GM19324 (cell line): ENCODE data around the gene BPHL.
A peak's percentile ranks its signal among the peaks of the same experiment; 100 is the strongest.
"Not testable (repeated sequence)": the region's sequence is repeated elsewhere in the genome, so short reads cannot be mapped to it uniquely, and the experiment has no call there.

Experiments
- ATAC-seq: cut with Tn5 transposase; IDR thresholded peaks from one replicate; pipeline ENCODE4 v1.9.1; 2021; ENCODE audit warnings: mild to moderate bottlenecking, moderate library complexity; ENCODE audit not compliant: unreplicated experiment, low FRiP score

The BPHL gene

GRCh38 chr6:3151691-3152090 lies 33.2 kb downstream of the BPHL start:
- no peak for ATAC-seq

DNA sequence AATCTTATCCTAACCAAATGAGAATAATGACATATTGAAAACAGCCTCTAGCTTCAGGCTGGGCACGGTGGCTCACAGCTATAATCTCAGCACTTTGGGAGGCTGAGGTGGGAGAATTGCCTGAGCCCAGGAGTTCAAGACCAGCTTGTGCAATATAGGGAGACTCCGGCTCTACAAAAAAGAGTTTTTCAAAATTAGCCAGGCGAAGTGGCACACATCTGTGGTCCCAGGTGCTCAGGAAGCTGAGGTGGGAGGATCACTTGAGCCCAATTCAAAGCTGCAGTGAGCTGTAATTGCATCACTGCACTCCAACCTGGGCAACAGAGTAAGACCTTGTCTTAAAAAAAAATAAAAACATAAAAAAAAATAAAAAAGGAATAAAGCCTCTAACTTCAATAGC lies 34.2 kb downstream of the BPHL start:
- ATAC-seq: no peak

GRCh38 chr6:3155416-3155815 lies 36.9 kb downstream of the BPHL start:
- not testable (repeated sequence) for ATAC-seq

- not testable (repeated sequence) for ATAC-seq
These were observed 37.9 kb downstream of the BPHL start for GRCh38 chr6:3156184-3157130.

DNA sequence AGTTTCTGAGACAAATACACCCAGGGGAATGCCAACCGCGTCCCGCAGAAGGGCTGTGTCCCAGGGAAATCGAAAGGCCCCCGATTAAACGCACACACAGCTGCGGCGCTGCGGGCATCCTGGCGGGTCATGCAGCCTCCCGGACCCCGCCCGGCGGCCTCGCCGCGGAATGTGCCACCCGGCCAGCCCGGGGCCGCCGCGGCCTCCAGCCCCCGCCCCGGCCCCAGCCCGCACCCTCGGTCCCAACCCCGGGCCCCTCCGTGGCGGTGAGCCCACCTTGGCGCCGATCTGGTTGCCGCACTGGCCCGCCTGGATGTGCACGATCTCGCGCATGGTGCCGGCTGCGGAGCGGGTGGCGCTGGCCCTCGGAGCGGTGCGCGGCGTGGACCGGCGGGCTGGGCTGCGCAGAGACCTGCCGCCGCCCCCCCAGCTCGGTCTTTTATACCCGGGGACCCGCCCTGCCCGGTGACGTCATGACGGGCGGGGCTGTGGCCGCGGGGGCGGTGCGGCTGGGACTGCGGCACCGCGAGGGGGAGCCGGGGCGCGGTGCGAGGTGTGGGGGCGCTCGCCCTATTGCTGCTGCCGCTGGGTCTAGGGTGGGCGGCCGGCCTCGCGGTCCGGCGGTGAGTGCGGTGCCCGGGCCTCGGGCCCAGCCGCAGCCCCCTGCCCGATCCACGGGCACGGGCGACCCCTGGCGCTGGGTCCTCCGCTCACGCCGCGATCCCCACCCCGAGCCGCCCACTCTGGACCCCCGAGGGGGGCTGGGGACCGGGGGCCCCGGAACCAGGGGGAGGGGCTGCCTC lies 38.8 kb downstream of the BPHL start, which contains the start of gene TUBB2A:
TUBB2A (minus strand) TSS at position 414 of the 803 bp plus-strand sequence; CDS start at position 333, 81 bp downstream.
- peak; percentile 81 for ATAC-seq

DNA sequence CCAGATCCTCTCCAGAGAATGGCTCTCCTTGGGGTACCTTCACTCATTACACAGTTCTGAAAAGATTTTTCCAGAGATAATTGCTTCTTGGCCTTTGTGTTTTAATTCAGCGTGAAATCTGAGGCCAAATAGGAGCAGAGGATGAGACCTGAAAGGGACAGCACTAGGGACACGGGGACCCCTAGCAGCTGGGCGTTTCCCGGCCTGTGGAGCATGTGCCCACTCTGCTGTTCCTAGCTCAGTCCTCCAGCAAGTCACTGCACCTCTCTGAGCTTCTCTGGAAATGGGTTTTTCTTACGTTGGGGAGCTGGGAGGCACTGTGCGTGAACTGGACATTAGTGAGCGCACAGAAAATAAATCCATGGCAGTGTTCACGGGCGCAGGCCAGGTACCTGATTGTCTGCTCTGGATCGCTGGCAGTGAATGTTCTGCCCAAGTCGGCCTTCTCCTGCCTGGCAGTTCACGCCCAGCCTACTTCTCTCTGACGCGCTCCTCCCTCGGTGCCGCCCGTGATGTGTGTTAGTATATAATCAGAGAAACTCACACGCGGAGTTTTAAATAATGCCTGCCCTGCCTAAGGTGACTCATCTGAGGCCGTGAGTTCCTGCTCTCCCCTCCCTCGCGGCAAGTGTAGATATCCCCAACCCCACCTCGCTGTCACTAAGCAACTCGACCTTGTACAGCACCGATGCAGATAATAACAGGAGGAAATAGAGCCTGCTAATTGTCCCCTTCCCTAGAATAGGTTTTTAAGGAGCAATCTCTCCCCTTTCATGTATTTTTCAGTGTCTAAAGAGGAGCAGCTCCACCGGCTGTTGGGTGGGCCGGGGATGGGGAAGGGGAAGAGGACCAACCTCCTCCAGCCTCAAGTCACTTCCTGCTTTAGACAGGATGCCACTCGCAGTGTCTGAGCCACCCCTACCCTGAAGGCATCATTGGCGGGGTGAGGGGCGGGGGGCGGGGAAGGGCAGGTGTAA lies 41.6 kb downstream of the BPHL start:
- ATAC-seq: no peak

DNA sequence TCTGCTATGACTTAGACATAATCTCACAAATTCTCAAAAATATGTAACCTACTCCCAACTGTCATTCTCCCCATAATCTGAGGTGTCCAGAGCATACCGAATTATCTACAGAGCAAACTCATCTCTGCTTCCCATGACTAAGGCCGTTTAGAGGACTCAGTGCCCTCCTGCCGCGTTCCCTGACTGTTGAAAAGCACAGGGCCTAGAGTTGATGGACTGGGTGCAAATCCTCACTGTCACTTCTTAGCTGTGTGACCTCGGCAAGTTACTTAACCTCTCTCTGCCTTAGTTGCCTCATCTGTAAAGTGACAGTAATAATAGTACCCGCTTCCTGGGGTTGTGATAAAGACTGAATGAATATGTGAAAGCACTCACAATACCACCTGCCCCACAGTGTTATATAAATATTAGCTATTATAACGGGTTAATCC lies 43.6 kb downstream of the BPHL start:
- no peak for ATAC-seq

GRCh38 chr6:3162565-3163247 lies 44.2 kb downstream of the BPHL start:
- peak; percentile 52 for ATAC-seq

DNA sequence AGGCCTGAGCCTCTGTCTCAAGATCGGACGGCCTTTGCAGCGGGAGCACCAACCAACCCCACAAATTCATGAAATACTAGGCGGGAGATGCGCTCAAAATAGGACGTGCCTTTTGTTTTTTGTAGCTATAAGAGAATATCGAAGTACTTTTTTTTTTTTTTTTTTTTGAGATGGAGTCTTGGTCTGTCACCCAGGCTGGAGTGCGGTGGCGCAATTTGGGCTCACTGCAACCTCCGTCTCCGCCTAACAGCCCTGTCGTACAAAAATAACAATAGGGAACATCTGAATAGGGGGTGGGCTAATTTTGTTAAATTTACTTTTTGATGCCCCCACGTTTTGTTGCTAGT lies 44.7 kb downstream of the BPHL start:
- ATAC-seq: no peak

DNA sequence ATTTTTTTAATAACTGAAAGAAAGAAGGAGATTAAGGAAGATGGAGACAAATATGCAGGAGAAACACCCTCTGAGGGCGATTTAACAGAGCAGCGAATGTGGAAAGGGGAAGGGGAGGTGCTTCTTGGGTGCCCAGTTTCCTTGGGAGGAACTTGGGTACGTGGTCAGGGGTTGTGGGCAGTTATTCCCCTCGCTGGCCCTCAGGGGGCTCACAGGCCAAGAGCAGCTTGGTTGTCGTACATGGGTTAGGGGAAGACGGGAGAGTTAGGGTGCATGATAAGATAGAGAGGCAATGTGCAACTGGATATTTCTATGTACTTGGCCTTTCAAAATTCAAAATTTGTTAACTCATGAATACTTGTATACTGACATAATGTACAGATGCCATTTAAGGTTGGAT lies 45.9 kb downstream of the BPHL start:
- no peak for ATAC-seq

- ATAC-seq: no peak
These were observed 47.4 kb downstream of the BPHL start for GRCh38 chr6:3165631-3166534.

DNA sequence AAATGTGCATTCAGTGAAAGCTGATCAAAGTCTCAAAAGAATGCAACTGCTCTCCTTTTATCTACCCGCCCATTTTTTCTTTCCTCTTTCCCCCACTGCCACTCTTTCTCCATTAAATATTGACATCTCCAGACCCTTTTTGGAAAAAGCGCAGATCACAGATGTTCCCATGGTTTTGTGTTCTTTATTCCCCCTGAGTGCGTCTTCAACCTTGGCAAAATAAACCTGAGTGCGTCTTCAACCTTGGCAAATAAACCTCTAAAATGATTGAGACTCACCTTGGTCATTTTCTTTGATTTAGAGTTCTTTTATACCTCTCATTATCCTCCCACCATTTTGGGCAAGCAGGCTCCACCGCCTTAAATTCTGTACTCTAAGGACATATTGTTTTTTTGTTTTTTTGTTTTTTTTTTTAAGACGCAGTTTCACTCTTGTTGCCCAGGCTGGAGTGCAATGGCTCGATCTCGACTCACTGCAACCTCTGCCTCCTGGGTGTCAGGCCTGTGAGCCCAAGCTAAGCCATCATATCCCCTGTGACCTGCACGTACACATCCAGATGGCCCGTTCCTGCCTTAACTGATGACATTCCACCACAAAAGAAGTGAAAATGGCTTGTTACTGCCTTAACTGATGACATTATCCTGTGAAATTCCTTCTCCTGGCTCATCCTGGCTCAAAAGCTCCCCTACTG lies 48.2 kb downstream of the BPHL start:
- ATAC-seq: not testable (repeated sequence)

- ATAC-seq: not testable (repeated sequence)
These were observed 49.5 kb downstream of the BPHL start for GRCh38 chr6:3168046-3168445.

GRCh38 chr6:3170676-3171075 lies 52.2 kb downstream of the BPHL start:
- ATAC-seq: not testable (repeated sequence)

DNA sequence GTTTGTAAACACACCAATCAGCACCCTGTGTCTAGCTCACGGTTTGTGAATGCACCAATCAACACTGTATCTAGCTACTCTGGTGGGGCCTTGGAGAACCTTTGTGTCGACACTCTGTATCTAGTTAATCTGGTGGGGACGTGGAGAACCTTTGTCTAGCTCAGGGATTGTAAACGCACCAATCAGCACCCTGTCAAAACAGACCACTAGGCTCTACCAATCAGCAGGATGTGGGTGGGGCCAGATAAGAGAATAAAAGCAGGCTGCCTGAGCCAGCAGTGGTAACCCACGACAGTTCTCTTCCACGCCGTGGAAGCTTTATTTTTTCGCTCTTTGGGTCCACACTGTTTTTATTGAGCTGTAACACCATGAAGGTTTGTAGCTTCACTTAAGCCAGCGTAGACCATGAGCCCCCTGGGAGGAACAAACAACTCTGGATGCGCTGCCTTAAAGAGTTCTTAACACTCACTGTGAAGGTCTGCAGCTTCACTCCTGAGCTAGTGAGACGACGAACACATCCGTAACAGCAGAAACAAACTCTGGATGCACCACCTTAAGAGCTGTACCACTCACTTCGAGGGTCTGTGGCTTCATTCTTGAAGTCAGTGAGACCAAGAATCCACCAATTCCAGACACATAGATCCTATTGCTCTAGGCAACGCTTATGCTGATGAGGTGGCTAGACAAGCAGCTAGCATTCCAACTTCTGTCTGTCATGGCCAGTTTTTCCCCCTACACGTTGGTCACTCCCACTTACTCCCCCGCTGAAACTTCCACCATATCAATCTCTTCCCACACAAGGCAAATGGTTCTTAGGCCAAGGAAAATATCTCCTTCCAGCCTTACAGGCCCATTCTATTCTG lies 53.0 kb downstream of the BPHL start:
- not testable (repeated sequence) for ATAC-seq

- not testable (repeated sequence) for ATAC-seq
These were observed 54.3 kb downstream of the BPHL start for GRCh38 chr6:3172789-3173188.

GRCh38 chr6:3173636-3174089 lies 55.2 kb downstream of the BPHL start:
- ATAC-seq: not testable (repeated sequence)
